ENCODE measurements around the gene LRRC41.

LRRC41 gene

DNA sequence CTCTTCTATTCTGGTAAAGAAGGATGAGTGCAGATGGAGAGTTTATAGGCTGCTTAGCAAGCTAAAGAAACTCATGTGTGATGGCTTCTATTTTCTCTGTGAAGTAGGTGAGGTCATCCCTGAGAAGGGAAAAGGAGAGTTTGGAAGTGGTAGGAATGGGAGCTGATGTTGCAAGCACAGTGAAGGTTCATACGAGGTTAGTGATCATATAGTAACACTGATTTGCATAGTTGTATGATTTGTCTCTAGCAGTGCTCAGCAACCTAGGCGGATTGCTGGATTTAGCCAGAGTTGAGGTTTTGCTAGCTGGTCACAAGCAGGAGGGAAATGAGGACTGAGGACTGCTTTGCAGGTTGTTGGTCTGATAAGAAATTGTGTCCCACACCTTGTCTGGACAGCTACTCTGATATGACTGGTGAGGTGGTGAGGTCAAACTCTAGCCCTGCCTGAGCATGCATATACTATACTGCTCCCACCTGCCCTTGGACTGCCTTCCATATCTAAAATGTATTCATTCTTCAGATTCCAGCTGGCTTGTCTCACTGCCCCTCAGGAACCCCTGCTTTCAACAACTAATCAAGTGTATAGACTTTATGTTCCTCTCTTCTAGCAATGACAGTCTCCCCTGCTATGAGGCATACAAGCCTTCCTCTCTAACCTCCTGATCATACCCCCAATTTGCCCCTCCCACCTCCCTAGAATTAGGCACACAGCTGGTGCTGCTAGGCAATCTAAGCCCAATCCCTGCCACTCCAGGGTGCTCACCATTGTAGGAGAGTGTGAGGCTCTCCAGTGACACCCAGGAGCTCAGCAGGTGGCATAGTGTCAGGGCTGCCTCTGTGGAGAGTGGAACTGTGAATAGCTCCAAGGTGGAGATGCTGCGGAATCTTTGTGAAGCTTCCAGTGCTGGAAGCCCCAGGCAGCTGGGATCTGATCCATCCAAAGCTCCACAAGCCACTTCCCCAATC is 18.5 kb downstream of the LRRC41 start:
- TF ChIP-seq, protein P1, sequence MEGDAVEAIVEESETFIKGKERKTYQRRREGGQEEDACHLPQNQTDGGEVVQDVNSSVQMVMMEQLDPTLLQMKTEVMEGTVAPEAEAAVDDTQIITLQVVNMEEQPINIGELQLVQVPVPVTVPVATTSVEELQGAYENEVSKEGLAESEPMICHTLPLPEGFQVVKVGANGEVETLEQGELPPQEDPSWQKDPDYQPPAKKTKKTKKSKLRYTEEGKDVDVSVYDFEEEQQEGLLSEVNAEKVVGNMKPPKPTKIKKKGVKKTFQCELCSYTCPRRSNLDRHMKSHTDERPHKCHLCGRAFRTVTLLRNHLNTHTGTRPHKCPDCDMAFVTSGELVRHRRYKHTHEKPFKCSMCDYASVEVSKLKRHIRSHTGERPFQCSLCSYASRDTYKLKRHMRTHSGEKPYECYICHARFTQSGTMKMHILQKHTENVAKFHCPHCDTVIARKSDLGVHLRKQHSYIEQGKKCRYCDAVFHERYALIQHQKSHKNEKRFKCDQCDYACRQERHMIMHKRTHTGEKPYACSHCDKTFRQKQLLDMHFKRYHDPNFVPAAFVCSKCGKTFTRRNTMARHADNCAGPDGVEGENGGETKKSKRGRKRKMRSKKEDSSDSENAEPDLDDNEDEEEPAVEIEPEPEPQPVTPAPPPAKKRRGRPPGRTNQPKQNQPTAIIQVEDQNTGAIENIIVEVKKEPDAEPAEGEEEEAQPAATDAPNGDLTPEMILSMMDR (IDR thresholded peaks at IDR 0.05; ENCODE audit: insufficient read depth, low read length, missing control alignments), result no peak
- ChIA-PET CTCF (interaction anchor here (0.7 to 1.3 kb wide), 4 partner anchors 13 to 63 kb away, joined by 3 to 4 read pairs (median 3); no protein-coding TSS in a partner anchor), POLR2A (interaction anchor here (0.6 to 1.4 kb wide), 2 partner anchors 11 to 13 kb away, joined by 3 read pairs; no protein-coding TSS in a partner anchor)
- H3K4me3 ChIP-seq (ENCODE audit: low read depth, low read length), result no peak overlapping the region
- DNase-seq (ENCODE audit: low read depth, low spot score), result peak; percentile 69

DNA sequence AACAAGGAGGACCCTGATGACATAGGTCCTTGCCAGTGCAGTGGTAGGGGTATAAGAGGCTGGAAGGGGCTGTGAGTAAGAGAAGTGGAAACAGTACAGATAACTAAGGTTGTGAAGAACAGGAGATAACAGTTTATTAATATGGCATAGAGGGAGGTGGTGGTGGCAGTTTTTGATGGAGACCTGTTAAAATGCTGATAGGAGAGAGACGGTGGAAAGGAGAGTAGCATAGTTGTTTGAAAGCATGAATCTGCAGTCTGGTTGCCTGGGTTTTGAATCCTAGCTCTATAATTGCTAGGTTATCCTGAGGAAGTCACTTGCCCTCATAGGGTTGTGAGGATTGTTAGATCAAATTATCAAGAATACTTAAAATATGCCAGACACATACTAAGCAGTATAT is 19.4 kb downstream of the LRRC41 start:
- DNase-seq (ENCODE audit: low read depth, low spot score), result no peak
- TF ChIP-seq, protein P1 (IDR thresholded peaks at IDR 0.05; ENCODE audit: insufficient read depth, low read length, missing control alignments), result no peak
- ChIA-PET POLR2A (interaction anchor here (0.6 kb wide), 1 partner anchor 56 kb away, joined by 3 read pairs; no protein-coding TSS in a partner anchor), CTCF (interaction anchor here (0.7 to 1.3 kb wide), 3 partner anchors 14 to 64 kb away, joined by 3 read pairs; no protein-coding TSS in a partner anchor)
- no peak overlapping the region for H3K4me3 ChIP-seq (ENCODE audit: low read depth, low read length)

DNA sequence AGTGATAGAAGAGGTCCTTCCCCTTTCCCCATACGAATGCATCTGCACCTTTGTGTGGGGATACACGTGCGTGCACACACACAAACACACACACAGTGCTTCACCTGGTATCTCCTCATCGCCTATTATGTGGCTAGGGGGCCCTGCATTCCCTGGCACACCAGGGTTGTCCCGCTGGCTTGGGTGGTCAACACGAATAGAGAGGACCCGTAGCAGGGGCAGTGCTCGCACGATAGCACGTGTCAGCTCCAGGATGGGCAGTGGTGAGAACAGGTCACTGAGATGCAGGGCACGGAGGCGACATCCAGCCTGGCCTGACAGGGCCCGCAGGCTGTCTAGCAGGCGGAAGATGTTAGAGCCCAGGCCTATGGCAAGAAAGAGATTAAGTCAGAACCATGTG is 22.4 kb downstream of the LRRC41 start:
- TF ChIP-seq, protein P1 (IDR thresholded peaks at IDR 0.05; ENCODE audit: insufficient read depth, low read length, missing control alignments), result no peak
- H3K4me3 ChIP-seq (ENCODE audit: low read depth, low read length), result no peak overlapping the region
- ChIA-PET POLR2A (interaction anchor here (0.6 kb wide), 1 partner anchor 65 kb away, joined by 3 read pairs; no protein-coding TSS in a partner anchor), CTCF (no interaction called here)
- no peak for DNase-seq (ENCODE audit: low read depth, low spot score)

DNA sequence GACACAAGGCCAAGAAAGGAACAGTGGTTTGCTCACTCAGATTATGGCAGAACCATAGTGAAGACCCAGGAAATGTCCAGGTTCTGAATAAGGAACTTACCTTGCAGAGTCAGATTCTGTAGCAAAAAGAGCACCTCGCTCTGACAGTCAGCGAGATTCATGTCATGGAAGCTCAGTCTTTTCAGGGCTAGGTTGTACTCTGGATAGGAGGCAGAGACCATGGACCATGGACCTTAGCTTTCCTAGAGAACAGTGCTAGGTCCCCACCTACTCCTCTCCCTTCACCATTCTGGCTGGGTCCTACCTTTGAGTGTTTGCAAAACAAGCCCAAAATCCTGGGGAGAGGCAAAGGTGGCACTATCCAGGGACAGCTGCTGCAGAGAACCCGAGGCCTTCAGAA is 23.3 kb downstream of the LRRC41 start:
- TF ChIP-seq, protein P1 (IDR thresholded peaks at IDR 0.05; ENCODE audit: insufficient read depth, low read length, missing control alignments), result no peak
- ChIA-PET CTCF (interaction anchor here (1.6 kb wide), 1 partner anchor 12 kb away, joined by 4 read pairs; no protein-coding TSS in a partner anchor), POLR2A (no interaction called here)
- no peak overlapping the region for H3K4me3 ChIP-seq (ENCODE audit: low read depth, low read length)
- DNase-seq (ENCODE audit: low read depth, low spot score), result no peak

DNA sequence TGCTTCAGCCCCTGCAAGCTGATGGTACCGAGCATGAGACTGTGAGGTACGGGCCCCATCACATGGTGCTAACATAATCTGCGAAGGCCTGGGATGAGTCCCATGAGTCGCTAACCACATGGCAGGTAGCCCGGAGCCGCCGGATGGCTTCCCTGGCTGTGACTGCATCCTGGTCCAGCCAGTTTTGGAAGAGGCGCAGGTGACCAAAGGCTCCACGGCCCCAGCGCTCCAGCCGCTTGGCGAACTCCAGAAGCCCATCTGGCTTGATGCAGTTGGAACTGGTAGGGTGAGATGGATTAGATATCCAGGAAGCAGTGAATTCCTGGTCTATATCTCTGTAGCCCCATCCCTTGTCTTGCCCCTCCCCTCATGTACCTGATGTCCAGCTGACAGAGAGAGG is 24.6 kb downstream of the LRRC41 start:
- no peak overlapping the region for H3K4me3 ChIP-seq (ENCODE audit: low read depth, low read length)
- DNase-seq (ENCODE audit: low read depth, low spot score), result no peak
- ChIA-PET POLR2A (interaction anchor here (0.6 kb wide), 1 partner anchor 25 kb away, joined by 3 read pairs; no protein-coding TSS in a partner anchor), CTCF (interaction anchor here (1.6 kb wide), 1 partner anchor 11 kb away, joined by 4 read pairs; no protein-coding TSS in a partner anchor)
- TF ChIP-seq, protein P1 (IDR thresholded peaks at IDR 0.05; ENCODE audit: insufficient read depth, low read length, missing control alignments), result no peak

Measured in AG04449 (cell line).